Measurements from ENCODE around the gene PDP2. TPM values are rescaled to one million over a fixed set of nuclear protein-coding genes. Genes with fewer than 3 reads are reported as not detected.

Gene PDP2
- total and polyA plus RNA-seq, 9 of the 15 experiments (the other 6 are each of a cell fraction or from before 2014, with no cell fraction given): 2.5 to 24.3 (median 7.2) TPM

- TF ChIP-seq CBX3 (IDR thresholded peaks at IDR 0.05; ENCODE audit: borderline replicate concordance in 1 of 2, low read length in 2 of 2) (peak in 1 of 2 experiments; percentile 89; a peak in 1 of 3 replicates), KDM5B (IDR thresholded peaks at IDR 0.05; ENCODE audit: insufficient replicate concordance, low read depth, low read length) (peak; percentile 70), MAFK (IDR thresholded peaks at IDR 0.05; ENCODE audit: low read length) (0 out of 2 replicates have a peak, but pooled peaks have one; percentile 42), PCBP2 (IDR thresholded peaks at IDR 0.05; ENCODE audit: low read depth, low read length, poor library complexity, severe bottlenecking) (peak; percentile 95), KAT8 (IDR thresholded peaks at IDR 0.05; ENCODE audit: low read depth) (no peak), ZBTB12 (CRISPR knock-in tag; IDR thresholded peaks at IDR 0.05) (no peak), MXI1 (IDR thresholded peaks at IDR 0.05; ENCODE audit: low read depth, low read length) (peak; percentile 41; the same call in 1 of the 2 replicates), MTA3 (IDR thresholded peaks at IDR 0.05; ENCODE audit: borderline replicate concordance) (peak; percentile 87), TEAD2 (tag; IDR thresholded peaks at IDR 0.05) (no peak), EHMT2 (IDR thresholded peaks at IDR 0.05) (no peak), RBFOX2 (IDR thresholded peaks at IDR 0.05; ENCODE audit: low read depth, low read length) (peak; percentile 79), DPF2 (IDR thresholded peaks at IDR 0.05) (peak; percentile 79), ZNF146 (CRISPR knock-in tag; IDR thresholded peaks at IDR 0.05; ENCODE audit: unreplicated experiment) (no peak), FIP1L1 (IDR thresholded peaks at IDR 0.05; ENCODE audit: low read depth, low read length, poor library complexity, severe bottlenecking) (peak; percentile 72), EGR1 (conservative IDR thresholded peaks at IDR 0.05) (peak; percentile 75), PCBP1 (IDR thresholded peaks at IDR 0.05; ENCODE audit: low read depth, low read length, poor library complexity, severe bottlenecking) (peak; percentile 52), SRF (CRISPR knock-in tag; IDR thresholded peaks at IDR 0.05) (peak in 1 of 2 experiments; percentile 57; a peak in 1 of 4 replicates), TARDBP (IDR thresholded peaks at IDR 0.05) (0 out of 2 replicates have a peak, but pooled peaks have one; percentile 24), ZNF263 (CRISPR knock-in tag; IDR thresholded peaks at IDR 0.05; ENCODE audit: borderline replicate concordance) (peak; percentile 99), ETV6 (IDR thresholded peaks at IDR 0.05; ENCODE audit: borderline replicate concordance in 1 of 2, low read depth in 2 of 2, low read length in 1 of 2) (0 out of 4 replicates have a peak, but pooled peaks of 1 of the 2 experiments have one; percentile 18), ETV6 (CRISPR knock-in tag; IDR thresholded peaks at IDR 0.05; ENCODE audit: borderline replicate concordance) (no peak), E2F1 (CRISPR knock-in tag; IDR thresholded peaks at IDR 0.05) (peak; percentile 75; the same call in 1 of the 2 replicates), HDAC1 (IDR thresholded peaks at IDR 0.05) (peak in 1 of 2 experiments; percentile 24; a peak in 2 of 4 replicates)
- TF ChIP-seq, protein P1, sequence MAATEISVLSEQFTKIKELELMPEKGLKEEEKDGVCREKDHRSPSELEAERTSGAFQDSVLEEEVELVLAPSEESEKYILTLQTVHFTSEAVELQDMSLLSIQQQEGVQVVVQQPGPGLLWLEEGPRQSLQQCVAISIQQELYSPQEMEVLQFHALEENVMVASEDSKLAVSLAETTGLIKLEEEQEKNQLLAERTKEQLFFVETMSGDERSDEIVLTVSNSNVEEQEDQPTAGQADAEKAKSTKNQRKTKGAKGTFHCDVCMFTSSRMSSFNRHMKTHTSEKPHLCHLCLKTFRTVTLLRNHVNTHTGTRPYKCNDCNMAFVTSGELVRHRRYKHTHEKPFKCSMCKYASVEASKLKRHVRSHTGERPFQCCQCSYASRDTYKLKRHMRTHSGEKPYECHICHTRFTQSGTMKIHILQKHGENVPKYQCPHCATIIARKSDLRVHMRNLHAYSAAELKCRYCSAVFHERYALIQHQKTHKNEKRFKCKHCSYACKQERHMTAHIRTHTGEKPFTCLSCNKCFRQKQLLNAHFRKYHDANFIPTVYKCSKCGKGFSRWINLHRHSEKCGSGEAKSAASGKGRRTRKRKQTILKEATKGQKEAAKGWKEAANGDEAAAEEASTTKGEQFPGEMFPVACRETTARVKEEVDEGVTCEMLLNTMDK (IDR thresholded peaks at IDR 0.05; ENCODE audit: borderline replicate concordance, insufficient read depth, low read depth, low read length, poor library complexity, severe bottlenecking): peak; percentile 88
These were observed 7.2 kb upstream of the PDP2 start (continued) for GRCh38 chr16:66872943-66873684.

Measured in K562 (cell line).